Putamen (tissue), 1 donor: ENCODE results near the gene THBS1.

Experiments
- DNase-seq: peaks from one replicate; pipeline ENCODE4 v3.0.0-alpha.2; 2016; ENCODE audit warnings: low spot score

The THBS1 gene

GRCh38 chr15:39573844-39574243 lies 7.0 kb upstream of the THBS1 start:
- no peak for DNase-seq

- DNase-seq: no peak
Measured at GRCh38 chr15:39574427-39574826, 6.5 kb upstream of the THBS1 start.

DNA sequence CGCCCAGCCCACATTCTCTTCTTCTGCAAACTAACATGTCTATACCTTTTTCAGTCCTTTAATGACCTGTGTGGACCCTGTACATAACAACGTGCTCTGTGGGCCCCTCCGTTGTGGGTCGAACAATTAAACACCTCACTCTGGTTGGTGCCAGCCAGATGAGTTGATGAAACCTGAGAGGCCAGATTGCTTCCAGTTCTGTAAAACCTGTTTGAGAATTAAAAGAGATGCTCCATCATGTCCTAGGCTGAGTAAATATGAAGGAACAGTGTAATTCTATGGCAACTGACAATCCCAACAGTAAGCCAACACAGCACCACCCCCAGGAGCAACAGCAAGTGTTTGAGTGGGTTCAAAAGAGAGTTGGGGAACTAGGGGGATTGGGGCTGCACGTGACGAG lies 5.7 kb upstream of the THBS1 start:
- DNase-seq: no peak

DNA sequence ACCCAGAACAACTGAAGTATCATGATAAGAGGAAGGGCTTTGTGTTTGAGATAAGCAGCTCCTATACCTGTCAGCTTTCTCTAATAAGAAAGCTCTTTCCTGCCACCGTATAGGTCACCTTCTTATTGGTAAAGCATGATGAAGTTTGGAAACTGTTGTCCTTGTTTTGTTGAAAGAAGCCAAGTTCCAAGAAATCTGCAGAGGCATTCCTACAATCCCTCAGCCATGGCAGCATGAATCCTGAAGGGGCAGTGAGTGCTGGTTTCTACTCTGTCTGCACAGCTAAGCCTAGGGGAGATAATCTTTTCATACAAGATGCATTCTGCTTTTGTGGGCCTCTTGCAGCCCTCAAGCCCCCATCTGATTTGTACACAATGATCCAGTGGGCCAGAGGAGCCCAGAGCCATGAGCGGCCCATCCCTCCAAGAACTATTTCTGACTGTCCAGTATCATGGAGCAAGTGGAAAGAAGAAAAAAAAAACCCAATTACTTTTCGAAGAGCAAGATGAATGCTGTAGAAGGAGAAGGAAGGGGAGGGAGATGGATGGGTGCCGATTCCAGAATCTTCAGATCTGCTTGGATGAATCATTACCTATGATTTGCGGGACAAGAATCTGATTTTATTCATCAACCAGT lies 1.9 kb upstream of the THBS1 start:
- no peak for DNase-seq

DNA sequence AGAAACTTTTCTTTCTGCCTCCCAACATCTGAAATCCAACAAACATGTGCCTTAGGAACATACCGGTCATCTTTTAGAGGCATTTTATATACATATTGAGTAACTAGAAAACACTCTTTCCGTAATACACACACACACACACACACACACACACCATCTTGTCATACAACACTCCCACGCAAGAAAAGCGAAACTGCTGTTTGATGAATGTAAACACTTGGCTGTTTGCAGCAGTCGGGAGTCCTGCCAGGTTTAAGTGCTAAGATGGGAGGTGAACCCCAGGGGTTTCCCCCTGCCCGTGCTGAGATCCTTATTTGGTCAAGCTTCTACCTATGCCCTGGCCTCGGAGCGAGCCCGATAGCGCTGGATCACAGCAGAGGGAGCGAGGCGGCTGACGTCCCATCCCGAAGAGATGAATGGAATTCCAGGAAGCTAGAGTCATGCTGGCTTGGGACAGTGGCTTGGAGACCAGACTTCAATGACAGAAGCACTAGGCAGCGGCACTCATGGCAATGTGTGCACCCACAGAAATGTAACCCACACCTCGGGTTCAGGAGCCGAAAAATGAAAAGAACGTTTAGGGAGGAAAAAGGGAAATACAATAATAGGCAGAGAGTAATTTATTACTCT lies 1.3 kb upstream of the THBS1 start:
- DNase-seq: no peak

GRCh38 chr15:39580117-39580484 lies 778 bp upstream of the THBS1 start:
- peak; percentile 58 for DNase-seq

DNA sequence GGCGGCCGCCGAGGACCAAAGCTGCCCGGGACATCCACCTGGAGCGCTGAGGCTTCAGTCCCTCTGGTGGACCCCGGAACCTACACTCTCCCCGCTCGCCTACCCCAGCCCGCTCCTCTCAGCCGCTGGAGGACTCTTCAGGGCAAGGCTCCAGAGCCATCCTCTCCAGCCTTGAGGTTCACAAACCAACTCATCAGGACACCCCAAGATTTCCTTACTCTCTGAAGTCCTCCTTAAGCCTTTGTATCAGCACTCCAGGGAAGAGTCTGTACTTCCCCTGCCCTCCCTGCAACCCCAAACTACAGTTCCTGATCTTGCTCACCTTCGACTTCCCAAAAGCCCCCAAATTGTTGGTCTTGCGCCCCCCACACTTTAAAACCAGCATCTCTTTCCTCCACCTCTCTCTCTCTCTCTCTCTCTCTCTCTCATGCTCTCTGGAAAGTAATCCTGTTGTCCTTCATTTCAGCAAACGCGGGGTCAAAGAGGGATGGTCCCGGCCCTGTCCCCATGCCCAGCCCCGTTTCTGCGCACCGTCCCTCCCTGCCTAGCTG lies 438 bp downstream of the THBS1 start:
- no peak for DNase-seq

DNA sequence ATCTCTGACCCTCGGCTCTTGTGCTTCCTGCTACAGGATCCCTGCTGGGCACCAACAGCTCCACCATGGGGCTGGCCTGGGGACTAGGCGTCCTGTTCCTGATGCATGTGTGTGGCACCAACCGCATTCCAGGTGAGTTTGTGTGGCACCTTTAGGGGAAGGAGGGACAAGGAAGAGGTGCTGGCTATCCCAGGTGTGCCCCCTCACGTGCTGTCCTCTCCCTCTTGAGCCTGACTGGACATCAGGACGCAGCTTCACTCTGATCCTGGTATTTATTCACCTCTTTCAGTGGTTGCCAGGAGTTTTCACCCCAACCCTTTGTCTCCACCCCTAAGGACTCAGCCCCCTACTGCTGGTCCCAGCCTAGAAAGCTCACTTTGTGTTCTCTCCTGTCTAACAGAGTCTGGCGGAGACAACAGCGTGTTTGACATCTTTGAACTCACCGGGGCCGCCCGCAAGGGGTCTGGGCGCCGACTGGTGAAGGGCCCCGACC lies 960 bp downstream of the THBS1 start:
- no peak for DNase-seq

GRCh38 chr15:39582286-39582976 lies 1.6 kb downstream of the THBS1 start:
- DNase-seq: no peak

DNA sequence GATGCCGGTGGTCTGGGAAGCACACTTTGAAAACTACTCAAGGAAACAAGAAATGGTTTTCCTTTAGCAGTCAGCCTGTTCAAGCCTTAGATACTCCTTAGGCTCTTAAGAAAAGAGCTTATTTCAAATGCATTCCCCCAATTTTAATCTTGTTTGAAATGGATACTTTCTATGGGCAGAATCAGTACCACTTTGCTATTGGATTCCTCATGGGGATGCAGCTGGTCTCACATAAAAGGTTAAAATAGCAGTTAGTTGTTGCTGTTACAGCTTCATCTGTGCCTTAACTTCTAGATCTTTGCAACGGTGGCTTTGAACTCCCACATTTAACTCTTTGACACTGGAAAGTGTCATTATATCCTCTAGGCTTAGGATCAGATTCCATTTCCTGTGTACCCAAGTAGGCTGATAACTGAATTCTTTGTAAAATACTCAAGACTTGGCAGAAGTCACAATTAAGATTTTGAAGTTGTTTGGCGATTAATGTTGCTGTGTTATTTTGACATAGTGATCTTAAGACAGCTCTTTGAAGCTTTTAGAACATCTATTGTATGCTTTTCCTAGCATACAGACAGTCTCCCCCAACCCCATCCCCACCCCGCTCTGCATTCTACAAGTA lies 2.2 kb downstream of the THBS1 start:
- DNase-seq: no peak

DNA sequence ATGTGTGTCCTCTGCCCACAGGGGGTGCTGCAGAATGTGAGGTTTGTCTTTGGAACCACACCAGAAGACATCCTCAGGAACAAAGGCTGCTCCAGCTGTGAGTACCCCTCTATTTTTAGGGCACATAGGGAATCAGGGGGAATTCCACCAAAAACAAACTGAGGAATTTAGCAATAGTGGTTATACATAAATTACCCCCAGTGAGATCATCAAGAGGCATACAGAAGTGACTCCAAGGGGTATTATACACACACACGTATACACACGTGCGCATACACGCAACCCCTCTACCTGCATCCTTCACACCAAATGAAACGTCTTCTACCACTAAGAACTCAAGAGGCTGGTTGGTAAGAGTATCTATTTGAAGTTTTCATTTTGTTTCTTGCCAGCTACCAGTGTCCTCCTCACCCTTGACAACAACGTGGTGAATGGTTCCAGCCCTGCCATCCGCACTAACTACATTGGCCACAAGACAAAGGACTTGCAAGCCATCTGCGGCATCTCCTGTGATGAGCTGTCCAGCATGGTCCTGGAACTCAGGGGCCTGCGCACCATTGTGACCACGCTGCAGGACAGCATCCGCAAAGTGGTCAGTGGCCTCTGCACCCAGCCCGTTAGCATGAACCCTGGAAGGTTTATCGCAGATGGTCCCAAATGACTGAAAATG lies 2.9 kb downstream of the THBS1 start:
- DNase-seq: no peak

DNA sequence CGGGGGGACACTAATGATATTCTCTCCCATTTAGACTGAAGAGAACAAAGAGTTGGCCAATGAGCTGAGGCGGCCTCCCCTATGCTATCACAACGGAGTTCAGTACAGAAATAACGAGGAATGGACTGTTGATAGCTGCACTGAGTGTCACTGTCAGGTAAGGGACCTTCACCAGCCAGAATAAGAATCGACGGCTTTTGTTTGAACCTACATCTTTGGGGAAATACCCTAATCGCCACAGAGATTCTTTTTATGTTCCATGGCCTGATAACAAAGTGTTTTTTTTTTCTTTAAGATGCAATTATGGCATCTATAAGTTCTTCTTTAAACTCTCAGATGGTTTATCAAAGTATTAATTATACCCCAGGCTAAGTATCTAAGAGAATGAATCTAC lies 3.4 kb downstream of the THBS1 start:
- DNase-seq: no peak

- no peak for DNase-seq
Measured at GRCh38 chr15:39584662-39585388, 3.9 kb downstream of the THBS1 start.

DNA sequence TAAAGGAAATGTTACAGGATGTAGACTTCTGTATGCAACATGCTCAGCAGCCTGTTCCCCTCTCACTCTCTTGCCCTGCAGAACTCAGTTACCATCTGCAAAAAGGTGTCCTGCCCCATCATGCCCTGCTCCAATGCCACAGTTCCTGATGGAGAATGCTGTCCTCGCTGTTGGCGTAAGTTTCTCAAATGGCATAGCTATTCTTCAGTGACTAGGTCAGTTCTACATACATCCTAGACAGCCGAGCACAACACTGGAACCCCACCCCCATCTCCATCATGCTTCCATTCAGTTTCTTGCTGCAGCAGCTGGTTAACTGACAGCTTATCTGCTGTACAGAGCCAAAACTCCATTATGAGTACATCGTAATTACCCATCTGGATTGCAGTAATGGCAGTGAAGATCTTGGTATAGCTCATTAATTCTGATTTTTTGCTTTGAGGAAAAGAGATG lies 4.5 kb downstream of the THBS1 start:
- no peak for DNase-seq

DNA sequence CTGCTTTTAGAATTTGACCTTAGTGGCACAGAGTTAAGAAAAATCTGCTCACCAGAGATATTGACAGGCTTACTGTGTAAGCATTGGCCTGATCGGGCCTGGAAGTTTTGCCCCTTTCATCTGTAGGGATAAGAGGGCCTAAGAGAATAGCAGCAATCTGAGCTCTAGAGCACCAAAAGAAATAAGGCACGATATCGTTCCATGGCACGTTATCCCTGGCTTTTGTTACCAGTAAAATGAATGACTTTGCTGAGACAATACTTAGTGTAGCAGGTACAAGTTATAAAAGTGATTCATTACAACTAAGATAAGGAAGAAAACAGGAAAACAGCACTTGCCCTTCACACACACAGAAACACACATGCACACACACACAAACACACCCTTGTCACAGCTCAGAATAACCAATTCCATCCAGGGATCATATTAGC lies 5.0 kb downstream of the THBS1 start:
- no peak for DNase-seq

DNA sequence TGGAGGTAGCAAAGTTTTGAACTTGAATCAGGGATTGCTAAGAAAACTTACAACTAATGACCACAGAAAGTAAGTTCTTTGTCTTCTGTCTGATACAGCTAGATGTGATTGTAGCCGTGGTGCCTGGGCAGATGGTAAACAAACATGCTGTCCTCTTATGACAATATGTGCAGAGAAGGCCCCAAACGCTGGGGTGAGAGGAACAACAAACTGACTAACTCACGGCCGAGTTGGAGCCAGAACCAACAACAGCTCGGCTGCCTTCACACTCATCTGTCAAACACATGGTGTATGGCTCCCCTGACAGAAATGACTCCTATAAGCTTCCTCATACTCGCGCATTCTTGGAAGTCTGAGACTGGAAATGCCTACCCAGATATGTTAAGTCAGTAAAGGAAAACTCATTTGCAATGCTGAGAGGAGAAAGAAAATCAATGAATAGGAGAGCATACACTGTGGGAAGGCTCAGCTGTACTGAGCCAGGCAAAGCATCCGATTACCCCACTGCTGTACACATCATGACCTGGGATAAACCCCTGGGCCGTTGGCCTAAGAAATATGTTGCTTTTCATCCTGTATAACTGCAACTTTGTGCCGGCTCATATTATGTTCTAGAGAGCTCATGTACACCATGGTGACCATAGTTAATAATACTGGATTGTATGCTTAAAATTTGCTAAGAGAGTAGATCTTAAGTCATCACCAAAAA lies 5.7 kb downstream of the THBS1 start:
- DNase-seq: no peak

DNA sequence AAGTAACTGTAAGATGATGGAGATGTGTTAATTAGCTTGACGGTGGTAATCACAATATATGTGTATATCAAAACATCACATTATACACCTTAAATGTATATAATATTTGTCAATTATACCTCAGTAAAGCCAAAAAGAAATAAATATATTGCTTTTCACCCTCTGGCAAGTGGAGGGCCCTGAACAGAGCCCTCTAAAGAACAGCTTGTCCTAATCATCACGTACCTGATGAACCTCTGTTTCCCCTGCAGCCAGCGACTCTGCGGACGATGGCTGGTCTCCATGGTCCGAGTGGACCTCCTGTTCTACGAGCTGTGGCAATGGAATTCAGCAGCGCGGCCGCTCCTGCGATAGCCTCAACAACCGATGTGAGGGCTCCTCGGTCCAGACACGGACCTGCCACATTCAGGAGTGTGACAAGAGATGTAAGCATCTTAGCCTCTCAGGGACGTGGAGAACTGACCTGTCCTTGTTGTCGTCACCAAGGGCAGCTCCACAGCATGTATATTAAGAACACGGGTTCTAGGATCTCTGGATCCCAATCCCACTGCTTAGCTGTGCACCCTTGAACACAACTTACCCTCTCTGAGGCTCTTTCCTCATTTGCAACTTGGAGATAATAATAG lies 6.3 kb downstream of the THBS1 start:
- DNase-seq: no peak

- DNase-seq: no peak
Measured at GRCh38 chr15:39587731-39588530, 7.1 kb downstream of the THBS1 start.

GRCh38 chr15:39588531-39589192 lies 7.8 kb downstream of the THBS1 start:
- DNase-seq: no peak
